Measurements from ENCODE around the gene MYH7B. TPM values are rescaled to one million over a fixed set of nuclear protein-coding genes. Genes with fewer than 3 reads are reported as not detected.

The MYH7B gene
- total and polyA plus RNA-seq, 2 donors (not counting 1 experiment from before 2014, with no cell fraction given) = 0.03 to 0.33 TPM

DNA sequence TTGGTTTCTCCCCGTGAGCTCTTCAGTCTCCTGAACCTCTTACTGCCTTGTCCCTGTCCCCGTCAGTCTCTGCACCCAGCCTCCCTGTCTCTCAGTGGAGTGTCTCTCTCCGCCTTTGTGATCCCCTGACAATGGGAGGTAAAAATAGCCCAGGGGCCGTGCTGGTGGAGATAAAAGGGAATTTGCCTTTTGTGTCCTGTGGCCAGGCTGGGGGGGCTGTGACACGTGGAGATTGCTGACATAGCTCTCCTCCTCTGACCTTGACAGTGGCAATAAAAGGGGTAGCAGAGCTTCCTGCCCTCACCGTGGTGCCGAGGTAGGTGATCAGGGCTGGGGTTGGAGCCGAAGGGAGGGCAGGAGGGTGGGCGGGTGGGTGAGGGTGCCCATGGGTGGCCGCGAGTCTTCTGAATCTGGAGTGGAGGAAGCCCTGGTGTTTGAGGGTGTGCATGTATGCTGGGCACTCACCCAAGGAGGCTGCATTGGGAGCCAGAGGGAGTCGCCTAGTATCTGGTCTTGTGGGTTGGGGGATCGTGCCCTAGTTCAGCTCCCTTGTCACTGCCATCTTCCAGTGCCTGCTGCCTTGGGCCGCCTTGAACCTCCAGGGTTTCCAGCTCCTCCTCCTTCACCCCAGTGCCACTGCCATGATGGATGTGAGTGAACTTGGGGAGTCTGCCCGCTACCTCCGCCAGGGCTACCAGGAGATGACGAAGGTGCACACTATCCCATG, 21.9 kb downstream of the MYH7B start:
- DNase-seq (ENCODE audit: low read depth in 2 of 2) = no peak
- H3K27me3 ChIP-seq (ENCODE audit: control insufficient read depth, insufficient read depth, low read length) = peaks cover 7% of the 10 kb centered on the region
- H3K9ac ChIP-seq (ENCODE audit: insufficient read depth, low read length) = no peak overlapping the region
- no peak overlapping the region for H3K4me3 ChIP-seq (replicated peaks in 1 of 4; ENCODE audit: control extremely low read depth in 1 of 4, insufficient read depth in 1 of 4, low read depth in 3 of 4, low read length in 4 of 4)
- H2AFZ ChIP-seq (ENCODE audit: low read length) = no peak overlapping the region
- no peaks in the 10 kb centered on the region for H4K20me1 ChIP-seq (ENCODE audit: control insufficient read depth, extremely low read depth, insufficient read depth, low read length)
- no peak overlapping the region for H3K4me2 ChIP-seq (ENCODE audit: extremely low read depth, insufficient read depth, low read length)
- no peaks in the 10 kb centered on the region for H3K36me3 ChIP-seq (ENCODE audit: control insufficient read depth, insufficient read depth, low read length)
- H3K27ac ChIP-seq (ENCODE audit: insufficient read depth, low read length) = no peak overlapping the region
- no peaks in the 10 kb centered on the region for H3K79me2 ChIP-seq (ENCODE audit: control insufficient read depth, insufficient read depth, low read length)
- TF ChIP-seq, protein P1, sequence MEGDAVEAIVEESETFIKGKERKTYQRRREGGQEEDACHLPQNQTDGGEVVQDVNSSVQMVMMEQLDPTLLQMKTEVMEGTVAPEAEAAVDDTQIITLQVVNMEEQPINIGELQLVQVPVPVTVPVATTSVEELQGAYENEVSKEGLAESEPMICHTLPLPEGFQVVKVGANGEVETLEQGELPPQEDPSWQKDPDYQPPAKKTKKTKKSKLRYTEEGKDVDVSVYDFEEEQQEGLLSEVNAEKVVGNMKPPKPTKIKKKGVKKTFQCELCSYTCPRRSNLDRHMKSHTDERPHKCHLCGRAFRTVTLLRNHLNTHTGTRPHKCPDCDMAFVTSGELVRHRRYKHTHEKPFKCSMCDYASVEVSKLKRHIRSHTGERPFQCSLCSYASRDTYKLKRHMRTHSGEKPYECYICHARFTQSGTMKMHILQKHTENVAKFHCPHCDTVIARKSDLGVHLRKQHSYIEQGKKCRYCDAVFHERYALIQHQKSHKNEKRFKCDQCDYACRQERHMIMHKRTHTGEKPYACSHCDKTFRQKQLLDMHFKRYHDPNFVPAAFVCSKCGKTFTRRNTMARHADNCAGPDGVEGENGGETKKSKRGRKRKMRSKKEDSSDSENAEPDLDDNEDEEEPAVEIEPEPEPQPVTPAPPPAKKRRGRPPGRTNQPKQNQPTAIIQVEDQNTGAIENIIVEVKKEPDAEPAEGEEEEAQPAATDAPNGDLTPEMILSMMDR (conservative IDR thresholded peaks at IDR 0.05 in 1 of 2, IDR thresholded peaks at IDR 0.05 in 1 of 2; ENCODE audit: low read depth in 1 of 2, low read length in 2 of 2) = no peak
- TF ChIP-seq EZH2 (IDR thresholded peaks at IDR 0.05; ENCODE audit: low read length, missing control alignments) = no peak
- H3K4me1 ChIP-seq (ENCODE audit: control insufficient read depth, extremely low read depth, insufficient read depth, low read length) = no peaks in the 10 kb centered on the region
- no peaks in the 10 kb centered on the region for H3K9me3 ChIP-seq (ENCODE audit: control insufficient read depth, insufficient read depth, low read depth, low read length)

DNA sequence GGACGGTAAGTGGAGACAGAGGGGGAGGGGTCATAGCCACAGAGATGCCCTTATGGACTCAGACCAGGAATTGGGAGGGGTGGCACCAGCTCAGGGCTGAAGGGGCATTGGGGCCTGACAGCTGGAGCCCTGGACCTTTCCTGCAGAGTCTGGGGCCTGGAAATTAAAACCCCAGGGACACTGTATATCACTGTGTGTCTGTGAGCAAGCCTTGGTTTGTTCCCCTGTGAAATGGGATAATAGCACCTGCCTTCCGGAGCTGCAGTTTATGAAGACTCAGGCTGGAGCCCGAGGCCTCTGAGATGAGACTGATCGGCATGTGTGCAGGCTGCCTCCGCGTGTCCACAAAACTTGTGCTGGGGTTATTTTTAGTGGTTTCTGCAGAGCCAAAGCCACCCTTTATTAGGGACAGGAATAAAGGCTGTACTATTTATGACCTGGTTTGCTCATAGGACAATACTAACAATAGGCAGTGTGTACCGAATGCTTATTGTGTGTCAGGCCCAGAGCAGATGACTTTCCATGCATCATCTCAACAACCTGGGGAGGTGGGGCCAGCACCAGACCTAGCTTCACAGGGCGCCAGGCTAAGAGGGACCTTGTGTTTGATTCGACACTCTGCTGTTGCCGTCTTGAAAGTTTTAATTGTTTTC, 22.6 kb downstream of the MYH7B start:
- no peaks in the 10 kb centered on the region for H4K20me1 ChIP-seq (ENCODE audit: control insufficient read depth, extremely low read depth, insufficient read depth, low read length)
- H3K4me3 ChIP-seq (replicated peaks in 1 of 4; ENCODE audit: control extremely low read depth in 1 of 4, insufficient read depth in 1 of 4, low read depth in 3 of 4, low read length in 4 of 4) = no peak overlapping the region
- TF ChIP-seq EZH2 (IDR thresholded peaks at IDR 0.05; ENCODE audit: low read length, missing control alignments) = no peak
- TF ChIP-seq, protein P1 (conservative IDR thresholded peaks at IDR 0.05 in 1 of 2, IDR thresholded peaks at IDR 0.05 in 1 of 2; ENCODE audit: low read depth in 1 of 2, low read length in 2 of 2) = no peak
- H3K27ac ChIP-seq (ENCODE audit: insufficient read depth, low read length) = no peak overlapping the region
- H2AFZ ChIP-seq (ENCODE audit: low read length) = no peak overlapping the region
- H3K36me3 ChIP-seq (ENCODE audit: control insufficient read depth, insufficient read depth, low read length) = no peaks in the 10 kb centered on the region
- DNase-seq (ENCODE audit: low read depth in 2 of 2) = no peak
- H3K4me2 ChIP-seq (ENCODE audit: extremely low read depth, insufficient read depth, low read length) = no peak overlapping the region
- H3K9ac ChIP-seq (ENCODE audit: insufficient read depth, low read length) = no peak overlapping the region
- no peaks in the 10 kb centered on the region for H3K4me1 ChIP-seq (ENCODE audit: control insufficient read depth, extremely low read depth, insufficient read depth, low read length)
- H3K9me3 ChIP-seq (ENCODE audit: control insufficient read depth, insufficient read depth, low read depth, low read length) = no peaks in the 10 kb centered on the region
- peaks cover 5% of the 10 kb centered on the region for H3K27me3 ChIP-seq (ENCODE audit: control insufficient read depth, insufficient read depth, low read length)
- H3K79me2 ChIP-seq (ENCODE audit: control insufficient read depth, insufficient read depth, low read length) = no peaks in the 10 kb centered on the region

DNA sequence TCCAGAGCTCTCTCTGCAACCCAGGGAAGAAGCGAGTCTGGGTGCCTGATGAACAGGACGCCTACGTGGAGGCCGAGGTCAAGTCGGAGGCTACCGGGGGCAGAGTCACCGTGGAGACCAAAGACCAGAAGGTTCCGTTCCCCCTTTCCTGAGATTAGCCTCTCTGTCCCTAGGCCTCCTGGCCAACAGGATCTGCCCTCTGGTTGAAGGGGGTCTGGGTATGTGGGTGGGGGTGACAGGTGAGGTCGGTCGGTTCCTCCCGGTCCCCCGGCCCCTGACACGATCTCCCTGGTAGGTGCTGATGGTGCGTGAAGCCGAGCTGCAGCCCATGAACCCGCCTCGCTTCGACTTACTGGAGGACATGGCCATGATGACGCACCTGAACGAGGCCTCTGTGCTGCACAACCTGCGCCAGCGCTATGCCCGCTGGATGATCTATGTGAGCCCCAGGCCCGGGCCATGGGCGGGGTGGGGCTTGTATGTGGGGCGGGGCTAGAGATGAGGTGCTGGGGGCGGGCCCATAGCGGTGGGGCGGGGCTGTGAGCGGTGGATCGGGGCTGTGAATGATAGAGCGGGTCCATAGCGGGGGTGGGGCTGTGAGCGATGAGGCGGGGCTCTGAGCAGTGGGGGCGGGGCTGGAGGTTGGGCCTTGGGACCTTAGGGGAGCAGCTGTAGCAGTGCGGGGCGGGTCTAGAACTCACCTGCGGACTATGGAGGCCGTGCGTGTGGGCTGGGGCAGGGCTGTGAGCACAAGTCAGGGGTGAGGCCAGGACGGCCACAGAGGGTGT, 23.9 kb downstream of the MYH7B start:
- DNase-seq (ENCODE audit: low read depth in 2 of 2) = no peak
- no peak overlapping the region for H3K4me2 ChIP-seq (ENCODE audit: extremely low read depth, insufficient read depth, low read length)
- no peaks in the 10 kb centered on the region for H3K36me3 ChIP-seq (ENCODE audit: control insufficient read depth, insufficient read depth, low read length)
- no peaks in the 10 kb centered on the region for H4K20me1 ChIP-seq (ENCODE audit: control insufficient read depth, extremely low read depth, insufficient read depth, low read length)
- H3K4me3 ChIP-seq (replicated peaks in 1 of 4; ENCODE audit: control extremely low read depth in 1 of 4, insufficient read depth in 1 of 4, low read depth in 3 of 4, low read length in 4 of 4) = no peak overlapping the region
- H3K79me2 ChIP-seq (ENCODE audit: control insufficient read depth, insufficient read depth, low read length) = no peaks in the 10 kb centered on the region
- no peak overlapping the region for H3K9ac ChIP-seq (ENCODE audit: insufficient read depth, low read length)
- no peaks in the 10 kb centered on the region for H3K4me1 ChIP-seq (ENCODE audit: control insufficient read depth, extremely low read depth, insufficient read depth, low read length)
- no peak for TF ChIP-seq EZH2 (IDR thresholded peaks at IDR 0.05; ENCODE audit: low read length, missing control alignments)
- TF ChIP-seq, protein P1 (conservative IDR thresholded peaks at IDR 0.05 in 1 of 2, IDR thresholded peaks at IDR 0.05 in 1 of 2; ENCODE audit: low read depth in 1 of 2, low read length in 2 of 2) = no peak
- H3K27me3 ChIP-seq (ENCODE audit: control insufficient read depth, insufficient read depth, low read length) = no peaks in the 10 kb centered on the region
- H3K27ac ChIP-seq (ENCODE audit: insufficient read depth, low read length) = no peak overlapping the region
- H2AFZ ChIP-seq (ENCODE audit: low read length) = no peak overlapping the region
- H3K9me3 ChIP-seq (ENCODE audit: control insufficient read depth, insufficient read depth, low read depth, low read length) = no peaks in the 10 kb centered on the region
